SK-N-SH (cell line): ENCODE data around the gene UCK2. TPM values are rescaled to one million over a fixed set of nuclear protein-coding genes. Genes with fewer than 3 reads are reported as not detected.

ENCODE experiments used
- CTCF ChIA-PET: fragments of 300-600, 350-600 bp; formaldehyde crosslinking; extraction: SDS; loops from one replicate; lab custom pipeline; 2021; lab: Yijun Ruan, JAX
- POLR2A ChIA-PET: fragments of 350-600 bp; sonication (Branson Sonifier 250); formaldehyde crosslinking; extraction: SDS; loops from one replicate; lab custom pipeline; 2020; ENCODE audit warnings: antibody characterized with exemption, inconsistent platforms; lab: Yijun Ruan, JAX
- DNase-seq: peaks from one replicate; pipeline ENCODE4 v3.0.0; 2012
- H2AFZ ChIP-seq: fragments of 200-600 bp; sonication (generic); 2 replicates; pipeline ENCODE4 v1.8.1; 2016; ENCODE audit warnings: antibody characterized with exemption, mild to moderate bottlenecking, low read depth
- H3F3A ChIP-seq: fragments of 200-600 bp; sonication (generic); replicated peaks from 2 replicates; pipeline ENCODE3; 2016; ENCODE audit warnings: antibody characterized with exemption, mild to moderate bottlenecking; ENCODE audit not compliant: insufficient read depth
- H3K27ac ChIP-seq, 2 experiments: fragments of 200-500 bp in 1 of 2; fragments of 200-600 bp in 1 of 2; sonication (Bioruptor generic) in 1 of 2; sonication (generic), shearing (Covaris generic) in 1 of 2; 2 replicates each; pipeline versions ENCODE4 v1.5.1 to v1.6.1; 2014 to 2016; ENCODE audit warnings: low read depth in 2 of 2, inconsistent platforms in 1 of 2, low read length in 1 of 2, mild to moderate bottlenecking in 1 of 2, mixed read lengths in 1 of 2
- H3K27me3 ChIP-seq: fragments of 200-600 bp; sonication (generic), shearing (Covaris generic); 2 replicates; pipeline ENCODE4 v1.6.1; 2016; ENCODE audit warnings: mixed run types; ENCODE audit not compliant: insufficient read depth
- H3K36me3 ChIP-seq, 2 experiments: fragments of 200-500 bp in 1 of 2; fragments of 200-600 bp in 1 of 2; sonication (Bioruptor generic) in 1 of 2; sonication (generic) in 1 of 2; replicated peaks in 1 of 2; 2 replicates each; pipeline versions ENCODE3 to v1.5.1; 2014 to 2016; ENCODE audit warnings: low read length in 1 of 2, mild to moderate bottlenecking in 1 of 2; ENCODE audit not compliant: insufficient read depth in 2 of 2, control insufficient read depth in 1 of 2
- H3K4me1 ChIP-seq, 2 experiments: fragments of 200-500 bp in 1 of 2; fragments of 200-600 bp in 1 of 2; sonication (Bioruptor generic) in 1 of 2; sonication (generic), shearing (Covaris generic) in 1 of 2; 2 replicates each; pipeline versions ENCODE4 v1.5.1 to v1.6.1; 2014 to 2016; ENCODE audit warnings: low read depth in 1 of 2, low read length in 1 of 2, mixed run types in 1 of 2; ENCODE audit not compliant: insufficient read depth in 2 of 2, control insufficient read depth in 1 of 2
- H3K4me2 ChIP-seq: fragments of 200-600 bp; sonication (generic), shearing (Covaris generic); 2 replicates; pipeline ENCODE4 v1.6.1; 2017; ENCODE audit warnings: mixed run types
- H3K4me3 ChIP-seq, 2 experiments: fragments of 200-500 bp in 1 of 2; fragments of 200-600 bp in 1 of 2; sonication (Bioruptor generic) in 1 of 2; sonication (generic), shearing (Covaris generic) in 1 of 2; 2 replicates each; pipeline versions ENCODE4 v1.5.1 to v1.8.1; 2014 to 2016; ENCODE audit warnings: low read depth in 2 of 2, inconsistent platforms in 1 of 2, low read length in 1 of 2, mild to moderate bottlenecking in 1 of 2, mixed read lengths in 1 of 2, moderate library complexity in 1 of 2
- H3K79me2 ChIP-seq: fragments of 200-600 bp; sonication (generic); 2 replicates; pipeline ENCODE4 v1.8.1; 2017; ENCODE audit warnings: mild to moderate bottlenecking; ENCODE audit not compliant: insufficient read depth
- H3K9ac ChIP-seq: fragments of 200-600 bp; sonication (generic); 2 replicates; pipeline ENCODE4 v1.6.1; 2017; ENCODE audit warnings: mixed run types
- H3K9me2 ChIP-seq: fragments of 200-600 bp; sonication (generic); 2 replicates; pipeline ENCODE4 v1.6.1; 2017; ENCODE audit warnings: mixed run types
- H3K9me3 ChIP-seq: fragments of 200-600 bp; sonication (generic); 2 replicates; pipeline ENCODE4 v1.6.1; 2017; ENCODE audit warnings: mixed run types, mild to moderate bottlenecking, moderate library complexity
- H4K20me1 ChIP-seq: fragments of 200-600 bp; sonication (generic); 2 replicates; pipeline ENCODE4 v1.6.1; 2017; ENCODE audit warnings: mild to moderate bottlenecking, mixed run types; ENCODE audit not compliant: insufficient read depth
- FOXJ3 ChIP-seq: sonication (generic); formaldehyde crosslinking; IDR thresholded peaks from 2 replicates; pipeline ENCODE4 v1.5.1; 2020; ENCODE audit warnings: mild to moderate bottlenecking, missing genetic modification reagents
- FOXM1 ChIP-seq: IDR thresholded peaks from 2 replicates; pipeline ENCODE4 v1.4.0; 2012; ENCODE audit warnings: low read depth, mild to moderate bottlenecking
- GABPA ChIP-seq: IDR thresholded peaks from 2 replicates; pipeline ENCODE4 v1.4.0; 2012; ENCODE audit warnings: low read depth, mild to moderate bottlenecking
- GATA2 ChIP-seq: sonication (generic); formaldehyde crosslinking; IDR thresholded peaks from 2 replicates; pipeline ENCODE4 v1.5.0; 2020; ENCODE audit warnings: mild to moderate bottlenecking, missing genetic modification reagents
- JUND ChIP-seq: IDR thresholded peaks from 2 replicates; pipeline ENCODE4 v1.4.0; 2012
- MAX ChIP-seq: IDR thresholded peaks from 2 replicates; pipeline ENCODE4 v1.4.0; 2012; ENCODE audit warnings: low read depth
- NFIC ChIP-seq: IDR thresholded peaks from 2 replicates; pipeline ENCODE4 v1.4.0; 2012; ENCODE audit warnings: borderline replicate concordance
- PBX3 ChIP-seq: IDR thresholded peaks from 2 replicates; pipeline ENCODE4; 2012
- POLR2AphosphoS5 ChIP-seq: IDR thresholded peaks from 2 replicates; pipeline ENCODE4 v1.6.1; 2012; ENCODE audit warnings: low read depth, low read length
- RCOR1 ChIP-seq: fragments of 150-350 bp; IDR thresholded peaks from 2 replicates; pipeline ENCODE4 v1.6.1; 2017; ENCODE audit warnings: antibody characterized with exemption, low read length
- RXRA ChIP-seq: IDR thresholded peaks from 2 replicates; pipeline ENCODE4 v1.4.0; 2012; ENCODE audit warnings: low read depth, mild to moderate bottlenecking, borderline replicate concordance
- SMC3 ChIP-seq: IDR thresholded peaks from 2 replicates; pipeline ENCODE4 v1.6.1; 2012; ENCODE audit warnings: low read depth, low read length, improper control_type of control experiment
- TCF12 ChIP-seq: IDR thresholded peaks from 2 replicates; pipeline ENCODE4 v1.4.0; 2012
- TEAD4 ChIP-seq: IDR thresholded peaks from 2 replicates; pipeline ENCODE4 v1.4.0; 2012; ENCODE audit warnings: mild to moderate bottlenecking, borderline replicate concordance; ENCODE audit not compliant: insufficient read depth
- YY1 ChIP-seq: IDR thresholded peaks from 2 replicates; pipeline ENCODE4 v1.4.0; 2012; ENCODE audit warnings: low read depth, mild to moderate bottlenecking
- ZBTB33 ChIP-seq: IDR thresholded peaks from 2 replicates; pipeline ENCODE4 v1.4.0; 2012; ENCODE audit warnings: low read depth, borderline replicate concordance
- WGBS: methylation state at CpG from one replicate; pipeline ENCODE4 v1.1.6; 2017; ENCODE audit warnings: low lambda C conversion rate; 5-methylcytosine and 5-hydroxymethylcytosine counted together
- polyA plus RNA-seq, 3 experiments: library from polyadenylated mRNA; depleted of rRNA; stranded (reverse); fragments of >200 nt; gene quantifications; 2 replicates each; pipeline ENCODE4 v1.2.3, GENCODE V29; 2012
- TF ChIP-seq, protein P1 (sequence below): IDR thresholded peaks from 2 replicates; pipeline ENCODE4 v1.4.0; 2012; ENCODE audit warnings: low read depth, borderline replicate concordance
- TF ChIP-seq, protein P2 (sequence below): fragments of 150-350 bp; IDR thresholded peaks from 2 replicates; pipeline ENCODE4 v1.6.1; 2016; ENCODE audit warnings: mild to moderate bottlenecking, low read depth, low read length

The UCK2 gene
- polyA plus RNA-seq, 1 of the 3 experiments (the other 2 are of a cell fraction) = 53.7 TPM

DNA sequence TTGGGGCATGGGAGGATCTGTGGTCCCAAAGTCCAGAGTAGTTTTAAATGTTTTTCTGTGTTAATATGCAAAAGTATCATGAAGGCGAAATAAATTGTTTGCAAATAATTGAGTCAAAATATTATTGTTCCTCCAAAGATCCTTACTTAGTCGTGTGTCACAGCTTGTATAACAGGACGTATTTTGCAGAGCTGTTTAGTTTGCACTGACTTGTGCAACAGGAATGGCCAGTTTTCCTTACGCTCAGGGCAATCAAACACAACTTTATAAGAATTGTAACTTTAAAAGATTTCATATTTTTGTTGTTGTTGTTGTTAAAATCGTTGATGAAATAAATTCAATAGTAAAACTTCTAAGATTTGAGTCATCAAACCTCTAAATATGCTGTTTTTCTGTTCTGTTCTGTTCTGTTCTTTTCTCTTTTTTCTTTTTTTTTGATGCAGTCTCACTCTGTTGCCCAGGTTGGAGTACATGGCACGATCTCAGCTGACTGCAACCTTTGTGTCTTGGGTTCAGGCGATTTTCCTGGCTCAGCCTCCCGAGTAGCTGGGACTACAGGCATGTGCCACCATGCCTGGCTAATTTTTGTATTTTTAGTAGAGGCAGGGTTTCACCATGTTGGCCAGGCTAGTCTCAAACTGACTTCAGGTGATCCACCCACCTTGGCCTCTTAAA is 60.6 kb downstream of the UCK2 start:
- TF ChIP-seq POLR2AphosphoS5 = no peak
- no peak for TF ChIP-seq RCOR1
- no peak for TF ChIP-seq YY1
- DNase-seq = no peak
- Histone ChIP-seq H3K9me2 (no peaks in the 10 kb centered on the region), H3F3A (no peaks in the 10 kb centered on the region), H3K9me3 (no peaks in the 10 kb centered on the region), H3K79me2 (peaks cover 56% of the 10 kb centered on the region), H2AFZ (no peak overlapping the region), H3K9ac (no peak overlapping the region), H3K4me2 (no peak overlapping the region), H4K20me1 (no peaks in the 10 kb centered on the region), H3K27ac (no peak overlapping the region), H3K27me3 (no peaks in the 10 kb centered on the region), H3K4me1 (peaks cover 0 to 6% of the 10 kb centered on the region in 2 experiments; a peak in 2 of 4 replicates), H3K4me3 (no peak overlapping the region), H3K36me3 (peaks cover 0 to 23% of the 10 kb centered on the region in 2 experiments)
- ChIA-PET CTCF (no interaction called here), POLR2A (no interaction called here)
- WGBS = 92% methylated on average over 8 of the region's 8 CpGs

DNA sequence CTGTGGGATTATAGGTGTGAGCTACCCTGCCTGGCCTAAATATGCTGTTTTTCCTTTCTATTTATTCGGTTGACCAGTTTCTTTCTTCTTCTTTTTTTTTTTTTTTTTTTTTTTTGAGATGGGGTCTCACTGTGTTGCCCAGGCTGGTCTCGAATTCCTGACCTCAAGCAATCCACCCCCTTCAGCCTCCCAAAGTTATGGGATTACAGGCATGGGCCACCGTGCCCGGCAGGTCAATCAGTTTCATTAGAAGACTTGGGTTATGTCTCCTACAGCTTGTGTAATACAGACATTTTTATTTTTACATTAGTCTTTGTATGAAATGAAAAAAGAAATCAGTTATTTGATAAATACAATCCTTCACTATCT is 61.1 kb downstream of the UCK2 start:
- H3K27ac ChIP-seq = no peak overlapping the region
- no peaks in the 10 kb centered on the region for H3K9me2 ChIP-seq
- H3K4me2 ChIP-seq = no peak overlapping the region
- CTCF ChIA-PET = interaction anchor here (0.6 kb wide), 1 partner anchor 495 kb away, joined by 3 read pairs; no protein-coding TSS in a partner anchor
- 93% methylated on average over 4 of the region's 4 CpGs for WGBS
- H2AFZ ChIP-seq = no peak overlapping the region
- H3F3A ChIP-seq = no peaks in the 10 kb centered on the region
- POLR2A ChIA-PET = no interaction called here
- H3K9ac ChIP-seq = no peak overlapping the region
- H3K4me3 ChIP-seq = no peak overlapping the region
- TF ChIP-seq FOXM1 (no peak), ZBTB33 (no peak), SMC3 (no peak), MAX (no peak), RCOR1 (no peak), FOXJ3 (CRISPR knock-in tag) (no peak), TEAD4 (no peak), JUND (no peak), YY1 (no peak), PBX3 (no peak), GATA2 (CRISPR knock-in tag) (no peak), POLR2AphosphoS5 (no peak), NFIC (no peak), GABPA (no peak), TCF12 (no peak), RXRA (no peak)
- TF ChIP-seq, protein P1, sequence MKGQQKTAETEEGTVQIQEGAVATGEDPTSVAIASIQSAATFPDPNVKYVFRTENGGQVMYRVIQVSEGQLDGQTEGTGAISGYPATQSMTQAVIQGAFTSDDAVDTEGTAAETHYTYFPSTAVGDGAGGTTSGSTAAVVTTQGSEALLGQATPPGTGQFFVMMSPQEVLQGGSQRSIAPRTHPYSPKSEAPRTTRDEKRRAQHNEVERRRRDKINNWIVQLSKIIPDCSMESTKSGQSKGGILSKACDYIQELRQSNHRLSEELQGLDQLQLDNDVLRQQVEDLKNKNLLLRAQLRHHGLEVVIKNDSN = no peak
- TF ChIP-seq, protein P2, sequence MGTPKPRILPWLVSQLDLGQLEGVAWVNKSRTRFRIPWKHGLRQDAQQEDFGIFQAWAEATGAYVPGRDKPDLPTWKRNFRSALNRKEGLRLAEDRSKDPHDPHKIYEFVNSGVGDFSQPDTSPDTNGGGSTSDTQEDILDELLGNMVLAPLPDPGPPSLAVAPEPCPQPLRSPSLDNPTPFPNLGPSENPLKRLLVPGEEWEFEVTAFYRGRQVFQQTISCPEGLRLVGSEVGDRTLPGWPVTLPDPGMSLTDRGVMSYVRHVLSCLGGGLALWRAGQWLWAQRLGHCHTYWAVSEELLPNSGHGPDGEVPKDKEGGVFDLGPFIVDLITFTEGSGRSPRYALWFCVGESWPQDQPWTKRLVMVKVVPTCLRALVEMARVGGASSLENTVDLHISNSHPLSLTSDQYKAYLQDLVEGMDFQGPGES = no peak
- DNase-seq = no peak
- peaks cover 3 to 23% of the 10 kb centered on the region in 2 experiments for H3K36me3 ChIP-seq
- no peaks in the 10 kb centered on the region for H3K9me3 ChIP-seq
- H3K27me3 ChIP-seq = no peaks in the 10 kb centered on the region
- H3K4me1 ChIP-seq = peaks cover 0 to 6% of the 10 kb centered on the region in 2 experiments; a peak in 2 of 4 replicates
- H4K20me1 ChIP-seq = no peaks in the 10 kb centered on the region
- peaks cover 53% of the 10 kb centered on the region for H3K79me2 ChIP-seq
